GM10248 (cell line): ENCODE data around the gene FGF18.
"Not testable (repeated sequence)": the region's sequence is repeated elsewhere in the genome, so short reads cannot be mapped to it uniquely, and the experiment has no call there.

ENCODE experiments used
- CTCF ChIA-PET: fragments of 300-600 bp; sonication (Branson Sonifier 250); formaldehyde crosslinking; extraction: SDS; loops from one replicate; lab custom pipeline; 2021; ENCODE audit warnings: antibody characterized with exemption; lab: Yijun Ruan, JAX
- POLR2A ChIA-PET: fragments of 350-650 bp; sonication (Branson Sonifier 250); formaldehyde crosslinking; extraction: SDS; loops from one replicate; lab custom pipeline; 2020; ENCODE audit warnings: antibody characterized with exemption; lab: Yijun Ruan, JAX
- DNase-seq: peaks from one replicate; pipeline ENCODE4 v3.0.0; 2012; ENCODE audit errors: extremely low spot score
- CTCF ChIP-seq: IDR thresholded peaks from 2 replicates; pipeline ENCODE4 v1.5.1; 2012; ENCODE audit warnings: mild to moderate bottlenecking, low read depth; ENCODE audit errors: extremely low read depth, missing control alignments, control extremely low read depth

FGF18 gene

GRCh38 chr5:171418982-171419687 is at the start of gene FGF18:
FGF18 (plus strand) TSS chr5:171419647; CDS start chr5:171420200, 553 bp downstream.
- POLR2A ChIA-PET, result interaction anchor here (1.0 kb wide), 1 partner anchor 31 kb away, joined by 3 read pairs; the partner anchor contains the start of gene NPM1
- CTCF ChIA-PET, result interaction anchor here (0.6 to 2.6 kb wide), 15 partner anchors 9 to 884 kb away, joined by 3 to 35 read pairs (median 5); no protein-coding TSS in a partner anchor
- TF ChIP-seq CTCF, result no peak
- DNase-seq, result peak; percentile 65

- ChIA-PET CTCF (no interaction called here), POLR2A (no interaction called here)
- no peak for TF ChIP-seq CTCF
- DNase-seq, result no peak
These were observed 49.5 kb upstream of the FGF18 start for GRCh38 chr5:171369898-171370297.

- CTCF ChIA-PET, POLR2A ChIA-PET, DNase-seq: not testable (repeated sequence)
These were observed 48.6 kb upstream of the FGF18 start for GRCh38 chr5:171370881-171371280.

GRCh38 chr5:171371326-171371725 is 48.1 kb upstream of the FGF18 start:
- DNase-seq, result no peak
- no peak for TF ChIP-seq CTCF
- ChIA-PET CTCF (no interaction called here), POLR2A (no interaction called here)

- no peak for DNase-seq
- ChIA-PET CTCF (interaction anchor here (1.7 kb wide), 1 partner anchor 23 kb away, joined by 5 read pairs; no protein-coding TSS in a partner anchor), POLR2A (no interaction called here)
- TF ChIP-seq CTCF, result no peak
These were observed 39.5 kb upstream of the FGF18 start for GRCh38 chr5:171379961-171380360.

- POLR2A ChIA-PET, result not testable (repeated sequence)
These were observed 35.0 kb upstream of the FGF18 start for GRCh38 chr5:171384416-171384815.

GRCh38 chr5:171384999-171385398 is 34.4 kb upstream of the FGF18 start:
- DNase-seq, CTCF ChIA-PET, POLR2A ChIA-PET: not testable (repeated sequence)

More at GRCh38 chr5:171384416-171384815, 35.0 kb upstream of the FGF18 start:
- DNase-seq, CTCF ChIA-PET: not testable (repeated sequence)

- CTCF ChIA-PET, result interaction anchor here (1.1 to 1.9 kb wide), 2 partner anchors 19 to 32 kb away, joined by 3 to 5 read pairs; no protein-coding TSS in a partner anchor
- POLR2A ChIA-PET, result interaction anchor here (0.5 to 1.0 kb wide), 2 partner anchors 19 to 1581 kb away, joined by 3 read pairs; no protein-coding TSS in a partner anchor
- no peak for TF ChIP-seq CTCF
- DNase-seq, result no peak
These were observed 33.3 kb upstream of the FGF18 start for GRCh38 chr5:171386006-171386671.
